GM19238 (cell line): ENCODE data around the gene AKIRIN2.
"Not testable (repeated sequence)": the region's sequence is repeated elsewhere in the genome, so short reads cannot be mapped to it uniquely, and the experiment has no call there.

ENCODE experiments used
- DNase-seq: peaks from one replicate; pipeline ENCODE4 v3.0.0; 2011; ENCODE audit warnings: low spot score; ENCODE audit not compliant: insufficient read length

AKIRIN2 gene

GRCh38 chr6:87687893-87688292 is 14.1 kb downstream of the AKIRIN2 start:
- DNase-seq: not testable (repeated sequence)

DNA sequence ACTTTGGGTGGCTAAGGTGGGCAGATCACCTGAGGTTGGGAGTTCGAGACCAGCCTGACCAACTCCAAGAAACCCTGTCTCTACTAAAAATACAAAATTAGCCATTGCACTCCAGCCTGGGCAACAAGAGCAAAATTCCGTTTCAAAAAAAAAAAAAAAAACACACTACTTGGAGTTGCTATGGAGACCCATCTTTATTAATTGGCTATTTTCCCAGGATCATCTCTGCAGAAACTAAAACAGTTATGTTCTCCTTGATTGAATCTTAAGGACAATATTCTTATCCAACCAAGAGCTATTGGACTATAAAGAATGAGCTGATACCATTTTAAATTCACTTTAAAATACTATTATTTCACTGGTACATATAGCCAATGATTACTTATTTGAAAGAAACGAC is 14.7 kb downstream of the AKIRIN2 start:
- DNase-seq: no peak

DNA sequence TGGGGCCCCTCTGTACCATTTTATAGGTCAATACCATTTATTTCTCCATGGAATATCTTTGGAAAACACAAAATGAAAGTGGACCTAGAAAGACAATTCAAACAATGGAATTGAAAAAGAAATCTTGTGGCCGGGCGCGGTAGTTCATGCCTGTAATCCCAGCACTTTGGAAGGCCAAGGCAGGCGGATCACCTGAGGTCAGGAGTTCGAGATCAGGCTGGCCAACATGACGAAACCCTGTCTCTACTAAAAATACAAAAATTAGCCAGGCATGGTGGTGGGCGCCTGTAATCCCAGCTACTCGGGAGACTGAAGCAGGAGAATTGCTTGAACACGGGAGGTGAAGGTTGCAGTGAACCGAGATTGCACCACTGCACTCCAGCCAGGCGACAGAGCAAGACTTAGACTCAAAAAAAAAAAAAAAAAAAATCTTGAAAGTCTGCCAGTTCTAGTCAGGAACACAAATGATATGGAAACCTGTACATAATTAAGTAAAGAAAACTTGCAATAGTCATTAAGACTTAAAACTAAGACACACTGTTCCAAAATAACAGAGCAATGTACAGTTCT is 15.3 kb downstream of the AKIRIN2 start:
- not testable (repeated sequence) for DNase-seq

DNA sequence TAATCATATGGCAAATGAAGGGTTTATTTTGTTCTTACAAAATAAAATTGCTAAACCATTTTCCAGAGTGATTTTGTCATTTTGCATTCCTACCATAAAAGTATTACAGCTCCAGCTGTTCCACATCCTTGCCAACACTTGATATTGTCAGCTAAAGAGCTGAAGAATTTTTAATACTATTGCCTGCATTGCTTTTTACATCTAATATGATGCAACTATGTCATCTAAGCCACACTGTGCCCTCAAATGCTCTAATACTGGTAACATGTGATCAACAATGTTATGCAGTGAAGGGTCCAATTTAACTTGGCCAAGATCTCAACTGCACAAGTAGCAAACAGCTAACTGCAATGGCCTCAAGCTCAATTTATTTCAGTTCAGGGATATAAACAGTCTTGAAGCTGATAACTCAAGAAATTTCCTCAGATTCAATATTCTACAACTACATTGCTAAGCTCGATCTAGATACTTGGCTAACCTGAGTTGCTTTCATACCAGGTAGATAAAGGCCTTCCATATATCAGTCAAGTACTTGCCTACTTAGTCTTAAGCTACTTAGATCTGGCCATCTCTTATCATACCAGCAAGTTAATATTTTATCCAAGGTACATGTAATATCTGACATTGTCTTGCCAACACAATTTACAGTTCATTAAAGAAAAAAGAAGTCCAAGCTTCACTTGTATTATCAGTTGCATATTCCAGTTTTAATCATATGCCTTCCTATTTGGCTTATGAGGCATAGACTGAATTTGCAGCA is 17.0 kb downstream of the AKIRIN2 start:
- no peak for DNase-seq

GRCh38 chr6:87683890-87684289 is 18.1 kb downstream of the AKIRIN2 start:
- no peak for DNase-seq

DNA sequence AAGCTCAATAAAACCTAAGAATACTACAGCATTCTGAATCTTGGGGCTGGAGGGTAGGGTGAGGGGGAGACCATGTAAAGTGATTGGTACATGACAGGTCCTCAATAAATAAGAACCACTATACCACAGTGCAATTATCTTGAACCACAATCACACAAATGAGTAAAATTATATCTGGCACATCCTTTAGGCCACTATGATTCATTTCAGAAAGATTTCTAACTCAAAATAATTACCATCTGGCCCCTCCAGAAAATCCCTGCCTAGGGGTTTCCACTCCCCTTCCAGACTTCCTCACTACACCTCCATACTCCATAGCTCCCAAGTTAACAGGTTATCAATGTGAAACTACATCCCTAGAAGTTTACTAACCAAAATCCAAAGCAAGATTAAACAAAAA is 19.7 kb downstream of the AKIRIN2 start:
- DNase-seq: no peak

DNA sequence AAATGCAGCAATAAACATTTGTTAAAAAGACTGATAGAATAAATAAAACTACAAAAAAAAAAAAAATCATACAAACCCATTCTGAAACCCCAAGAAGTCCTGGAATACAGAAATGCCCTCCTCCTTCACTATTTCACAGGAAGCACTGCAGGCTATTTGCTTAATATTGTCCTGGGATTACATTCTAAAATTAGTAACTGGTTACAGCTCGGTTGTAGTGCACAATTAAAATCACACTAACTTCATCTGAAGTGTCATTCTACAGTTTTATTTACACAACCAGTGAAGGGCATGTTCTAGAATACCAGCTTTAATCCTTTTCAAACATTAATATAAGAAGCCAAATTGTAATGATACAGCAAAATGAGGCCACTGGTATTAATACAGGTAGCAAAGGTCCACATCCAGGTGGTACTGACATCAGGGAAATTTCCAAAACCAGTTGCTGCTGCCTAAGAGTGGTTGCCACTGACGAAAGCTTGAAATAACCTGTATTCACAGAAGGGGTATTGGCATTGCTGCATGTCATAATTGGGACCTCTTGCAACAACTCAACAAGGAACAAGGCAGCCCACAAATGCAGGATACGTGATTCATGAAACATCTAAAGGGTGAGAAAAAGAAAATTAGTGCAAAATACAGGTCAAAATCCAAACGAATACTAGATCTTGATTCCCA is 26.9 kb downstream of the AKIRIN2 start:
- no peak for DNase-seq

- no peak for DNase-seq
Observed at GRCh38 chr6:87674290-87674689, 27.7 kb downstream of the AKIRIN2 start.

DNA sequence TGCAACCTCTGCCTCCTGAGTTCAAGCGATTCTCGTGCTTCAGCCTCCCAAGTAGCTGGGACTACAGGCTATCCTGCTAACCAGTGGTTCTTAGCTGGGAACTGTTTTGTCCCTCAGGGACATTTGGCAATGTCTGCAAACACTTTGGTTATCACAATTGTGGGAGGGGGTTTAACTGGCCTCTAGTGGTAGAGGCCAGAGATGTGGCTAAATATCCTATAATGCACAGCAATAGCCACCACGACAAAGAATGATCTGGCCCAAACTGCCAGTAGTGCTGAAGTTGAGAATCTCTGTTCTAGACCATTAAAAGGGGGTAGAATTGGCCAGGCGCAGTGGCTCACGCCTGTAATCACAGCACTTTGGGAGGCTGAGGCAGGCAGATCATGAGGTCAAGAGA is 28.8 kb downstream of the AKIRIN2 start:
- DNase-seq: no peak

DNA sequence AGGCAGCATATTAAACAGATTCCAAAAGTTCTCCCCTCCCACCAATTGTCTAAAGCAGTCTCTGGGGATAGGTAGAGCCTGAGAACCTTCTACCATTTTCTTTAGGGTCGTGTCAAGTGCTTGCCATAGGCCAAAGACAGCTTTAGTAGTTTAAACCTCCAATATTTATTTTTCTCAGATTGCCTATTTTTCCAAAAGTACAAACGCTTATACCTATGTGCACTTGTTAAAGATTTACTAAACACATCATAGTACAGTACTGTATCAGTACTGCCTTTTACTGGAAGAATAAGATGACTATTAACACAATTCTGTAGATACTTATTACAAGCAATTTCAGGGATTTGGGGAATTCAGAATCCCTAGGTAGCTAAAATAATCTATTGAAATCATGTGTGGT is 29.4 kb downstream of the AKIRIN2 start:
- no peak for DNase-seq

DNA sequence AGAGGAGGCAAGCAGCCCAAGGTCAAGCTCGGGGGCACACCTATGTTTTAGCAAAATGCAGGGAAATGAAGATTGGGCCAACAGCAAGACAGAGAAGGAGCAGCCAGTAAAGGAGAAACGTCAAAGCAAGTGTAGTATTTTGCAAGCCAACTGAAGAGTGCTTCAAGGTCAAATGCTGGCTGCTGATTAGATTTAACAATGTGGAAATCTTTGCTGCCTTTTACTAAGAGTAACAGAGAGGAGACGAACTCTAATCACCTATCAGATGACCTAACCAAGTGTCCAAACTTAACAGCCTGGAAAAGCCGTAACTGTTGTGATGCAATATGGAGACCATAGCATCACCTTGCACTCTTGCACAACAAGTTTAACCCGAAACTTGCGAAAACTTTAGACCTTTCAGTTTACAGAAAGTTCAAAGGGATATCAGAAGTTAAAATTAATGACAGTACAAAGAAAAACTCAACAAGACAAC is 30.4 kb downstream of the AKIRIN2 start:
- no peak for DNase-seq

DNA sequence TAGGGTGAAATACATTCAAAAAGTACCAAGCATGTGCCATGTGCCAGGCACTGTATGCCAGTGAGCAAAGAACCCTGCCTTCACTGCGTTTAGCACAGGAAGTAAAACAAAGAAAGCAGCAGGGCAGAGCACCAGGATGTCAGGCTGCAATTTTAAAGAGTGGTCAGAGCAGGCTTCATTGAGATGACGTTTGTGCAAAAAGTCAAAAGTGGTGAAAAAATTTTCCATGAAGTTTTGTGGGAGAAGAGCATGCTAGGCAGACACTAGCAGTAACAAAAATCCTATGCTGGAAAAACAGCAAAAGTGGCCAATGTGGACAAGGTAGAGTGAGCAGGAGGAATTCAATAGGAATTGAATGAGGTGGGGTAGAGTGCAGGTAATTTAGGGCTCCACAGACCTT is 31.3 kb downstream of the AKIRIN2 start:
- no peak for DNase-seq

DNA sequence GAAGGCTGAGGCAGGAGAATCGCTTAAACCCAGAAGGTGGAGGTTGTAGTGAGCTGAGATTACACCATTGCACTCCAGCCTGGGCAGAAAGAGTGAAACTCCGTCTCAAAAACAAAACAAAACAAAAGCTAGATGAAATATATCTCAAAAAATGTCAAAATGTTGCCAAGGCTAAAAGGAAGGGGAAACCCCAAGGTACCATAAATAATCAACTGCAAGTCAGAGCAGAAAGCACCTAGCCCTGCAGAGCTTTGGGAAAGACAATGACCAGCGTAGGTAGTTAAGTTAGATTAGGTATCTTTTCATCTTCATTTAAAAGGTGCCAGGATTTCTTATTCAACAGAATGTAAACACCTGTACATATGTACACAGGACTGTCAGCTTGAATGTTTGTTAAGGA is 33.0 kb downstream of the AKIRIN2 start:
- DNase-seq: no peak

DNA sequence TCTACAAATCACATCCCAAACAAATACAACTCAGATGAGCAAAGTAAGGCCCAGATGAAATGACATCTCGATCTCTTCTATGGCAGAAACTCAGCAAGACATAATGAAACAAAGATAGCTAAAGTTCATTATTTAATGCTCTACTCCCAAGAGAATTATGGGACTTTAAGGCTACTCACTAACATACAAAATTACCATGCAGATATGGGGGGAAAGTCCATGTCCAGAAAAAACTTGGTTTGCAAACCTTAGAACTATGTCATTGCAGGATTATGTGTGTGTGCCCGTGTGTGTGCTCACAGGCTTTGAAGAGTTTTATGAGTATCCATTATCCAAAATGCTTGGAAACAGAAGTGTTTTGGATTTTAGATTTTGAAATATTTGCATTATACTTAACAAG is 34.0 kb downstream of the AKIRIN2 start:
- DNase-seq: no peak

- DNase-seq: no peak
Observed at GRCh38 chr6:87667032-87667431, 35.0 kb downstream of the AKIRIN2 start.

DNA sequence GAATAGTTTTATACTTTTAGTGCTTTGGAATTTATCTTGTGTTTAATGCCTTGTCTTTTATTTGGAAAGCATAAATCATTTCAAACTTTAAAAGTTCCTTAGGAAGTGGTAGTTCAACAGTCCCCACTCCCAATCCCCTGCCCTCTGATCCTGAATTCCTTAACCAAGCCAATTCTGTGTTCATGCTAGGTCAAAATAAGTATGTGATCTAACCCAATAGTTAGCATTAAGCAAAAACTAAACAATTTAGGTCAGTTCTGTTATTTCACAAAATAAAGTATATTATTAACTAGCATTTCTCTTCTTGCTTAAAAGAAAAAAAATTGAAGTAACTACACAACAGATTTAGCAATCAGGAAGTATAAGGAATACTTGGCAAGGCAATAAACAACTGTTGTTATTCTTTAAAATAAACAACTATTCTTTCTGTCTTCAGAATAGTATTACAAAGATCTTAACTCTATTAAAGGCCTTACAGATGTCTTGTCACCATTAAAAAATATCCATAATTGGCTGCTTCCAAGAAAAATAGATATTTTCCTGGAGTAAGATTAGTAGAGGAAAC is 37.0 kb downstream of the AKIRIN2 start:
- no peak for DNase-seq

GRCh38 chr6:87663434-87663833 is 38.6 kb downstream of the AKIRIN2 start:
- DNase-seq: no peak

DNA sequence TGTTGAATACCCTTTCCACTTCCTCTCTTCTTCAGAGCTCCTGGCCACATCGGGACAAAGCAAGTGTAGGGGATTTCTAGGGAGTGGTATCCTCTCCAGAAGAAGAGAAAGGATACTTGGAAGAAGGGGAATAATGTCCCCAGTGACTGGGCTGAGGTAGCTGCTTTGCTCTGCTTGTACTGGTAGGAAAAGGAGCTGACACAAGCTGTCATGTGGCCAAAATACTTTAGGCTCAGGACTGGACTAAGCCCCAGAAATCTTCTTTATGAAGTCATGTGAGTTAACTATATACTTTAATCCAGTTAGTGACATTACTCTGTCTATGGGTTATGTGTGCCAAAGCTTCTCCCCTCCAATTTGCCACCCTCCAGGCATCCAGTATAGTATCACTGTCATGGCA is 40.5 kb downstream of the AKIRIN2 start:
- no peak for DNase-seq

DNA sequence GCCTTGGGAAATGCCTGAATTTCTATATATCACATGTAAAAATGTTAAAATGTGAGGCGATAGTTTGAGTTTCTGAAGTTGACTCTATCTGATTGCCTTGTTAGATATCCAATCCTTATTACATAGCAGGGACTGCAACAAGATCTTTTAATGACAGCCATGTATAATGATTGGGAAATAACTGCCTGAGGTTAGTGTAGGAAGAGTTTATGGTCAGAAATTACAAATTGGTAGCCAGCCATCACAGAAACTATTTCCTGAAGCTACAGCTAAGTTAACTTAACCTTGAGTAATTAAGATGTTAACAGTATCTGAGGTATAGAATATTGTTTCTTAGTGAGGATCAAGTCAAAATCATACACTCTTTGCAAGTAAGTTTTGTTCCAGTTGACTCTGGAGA is 41.0 kb downstream of the AKIRIN2 start:
- DNase-seq: no peak

- no peak for DNase-seq
Observed at GRCh38 chr6:87660226-87660911, 41.7 kb downstream of the AKIRIN2 start.

DNA sequence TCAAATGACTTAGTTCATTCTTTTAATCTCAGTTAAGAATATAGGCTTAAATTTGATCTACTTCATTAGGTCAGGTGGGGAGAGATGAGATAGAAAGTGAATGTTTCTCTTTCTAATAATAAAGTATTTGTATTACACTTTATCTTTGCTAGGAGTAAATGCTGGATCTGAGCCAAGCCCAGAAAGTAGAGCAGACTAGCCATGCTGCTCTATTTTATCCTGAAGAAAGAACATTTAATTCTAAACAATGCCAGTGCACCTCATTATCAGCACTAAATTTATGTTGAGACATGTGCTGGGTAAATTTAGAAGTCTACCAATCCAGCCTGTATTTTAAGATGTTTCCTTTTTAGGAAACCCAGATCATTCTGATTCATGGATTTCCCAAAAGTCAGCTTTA is 43.5 kb downstream of the AKIRIN2 start:
- no peak for DNase-seq

- no peak for DNase-seq
Observed at GRCh38 chr6:87656857-87657256, 45.2 kb downstream of the AKIRIN2 start.
